Right atrium auricular region (tissue), 2 donors: ENCODE data around the gene PRSS50. TPM values are rescaled to one million over a fixed set of nuclear protein-coding genes. Genes with fewer than 3 reads are reported as not detected.

Source experiments
- DNase-seq: peaks from one replicate; pipeline ENCODE4 v3.0.0-alpha.2; 2019; ENCODE audit warnings: low spot score
- H3K27ac ChIP-seq, 2 donors: fragments of 200-600 bp; sonication (generic); 1 replicate in 1 of 2; 2 replicates in 1 of 2; pipeline ENCODE4 v1.5.1; 2016 to 2019
- H3K27me3 ChIP-seq, 2 donors: fragments of 200-600 bp; sonication (generic); one replicate each; pipeline versions ENCODE4 v1.5.1 to v1.6.0; 2017 to 2019
- H3K36me3 ChIP-seq: fragments of 200-600 bp; sonication (generic); one replicate; pipeline ENCODE4 v1.5.1; 2016
- H3K4me1 ChIP-seq, 2 donors: fragments of 200-600 bp; sonication (generic); one replicate each; pipeline versions ENCODE4 v1.5.1 to v1.6.0; 2017 to 2019
- H3K4me3 ChIP-seq, 2 donors: fragments of 200-600 bp; sonication (generic); 1 replicate in 1 of 2; 2 replicates in 1 of 2; pipeline ENCODE4 v1.5.1; 2017 to 2019; ENCODE audit warnings: mild to moderate bottlenecking in 1 of 2, moderate library complexity in 1 of 2
- H3K9me3 ChIP-seq, 2 donors: fragments of 200-600 bp; sonication (generic); one replicate each; pipeline ENCODE4 v1.5.1; 2019
- total RNA-seq, 2 donors: library from RNA; depleted of rRNA; stranded (reverse); fragments of >200 nt; gene quantifications; one replicate each; pipeline ENCODE4 v1.1.0, GENCODE V29; 2016
- TF ChIP-seq, protein P1 (sequence below), 2 donors: fragments of 200-600 bp; sonication (generic); IDR thresholded peaks; one replicate each; pipeline ENCODE4 v1.5.1; 2019; ENCODE audit warnings: antibody characterized with exemption in 2 of 2

Gene PRSS50
- total RNA-seq, 2 donors from 2014 or later: 0.12 TPM; not detected in 1

DNA sequence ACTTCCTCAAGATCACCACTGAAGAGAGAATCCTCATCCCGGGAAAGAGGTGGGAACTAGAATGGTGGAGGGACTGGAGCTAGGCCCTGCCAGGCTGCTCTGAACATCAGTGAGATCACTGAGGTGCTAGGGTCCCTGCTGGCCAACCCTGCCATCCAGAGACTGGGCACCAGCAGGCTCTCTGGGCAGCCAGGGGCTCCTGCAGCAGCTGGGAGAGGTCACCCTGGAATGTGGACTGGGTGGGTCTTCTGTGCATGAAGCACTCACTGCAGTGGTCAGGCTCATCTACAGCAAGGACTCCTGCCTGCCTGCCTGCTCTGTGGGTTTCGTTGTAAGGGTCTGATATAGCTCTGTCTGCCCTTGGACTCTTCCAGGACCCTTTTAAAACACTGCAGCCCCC is 49.1 kb downstream of the PRSS50 start:
- no peaks in the 10 kb centered on the region for H3K27me3 ChIP-seq
- DNase-seq: no peak
- no peak overlapping the region for H3K4me3 ChIP-seq
- no peaks in the 10 kb centered on the region for H3K9me3 ChIP-seq
- H3K27ac ChIP-seq: peak overlapping the region in 1 of 2 donors; percentile 21
- peaks cover 2% of the 10 kb centered on the region for H3K36me3 ChIP-seq
- TF ChIP-seq, protein P1, sequence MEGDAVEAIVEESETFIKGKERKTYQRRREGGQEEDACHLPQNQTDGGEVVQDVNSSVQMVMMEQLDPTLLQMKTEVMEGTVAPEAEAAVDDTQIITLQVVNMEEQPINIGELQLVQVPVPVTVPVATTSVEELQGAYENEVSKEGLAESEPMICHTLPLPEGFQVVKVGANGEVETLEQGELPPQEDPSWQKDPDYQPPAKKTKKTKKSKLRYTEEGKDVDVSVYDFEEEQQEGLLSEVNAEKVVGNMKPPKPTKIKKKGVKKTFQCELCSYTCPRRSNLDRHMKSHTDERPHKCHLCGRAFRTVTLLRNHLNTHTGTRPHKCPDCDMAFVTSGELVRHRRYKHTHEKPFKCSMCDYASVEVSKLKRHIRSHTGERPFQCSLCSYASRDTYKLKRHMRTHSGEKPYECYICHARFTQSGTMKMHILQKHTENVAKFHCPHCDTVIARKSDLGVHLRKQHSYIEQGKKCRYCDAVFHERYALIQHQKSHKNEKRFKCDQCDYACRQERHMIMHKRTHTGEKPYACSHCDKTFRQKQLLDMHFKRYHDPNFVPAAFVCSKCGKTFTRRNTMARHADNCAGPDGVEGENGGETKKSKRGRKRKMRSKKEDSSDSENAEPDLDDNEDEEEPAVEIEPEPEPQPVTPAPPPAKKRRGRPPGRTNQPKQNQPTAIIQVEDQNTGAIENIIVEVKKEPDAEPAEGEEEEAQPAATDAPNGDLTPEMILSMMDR (IDR thresholded peaks at IDR 0.05): no peak
- H3K4me1 ChIP-seq: peaks cover 0 to 31% of the 10 kb centered on the region in 2 donors

DNA sequence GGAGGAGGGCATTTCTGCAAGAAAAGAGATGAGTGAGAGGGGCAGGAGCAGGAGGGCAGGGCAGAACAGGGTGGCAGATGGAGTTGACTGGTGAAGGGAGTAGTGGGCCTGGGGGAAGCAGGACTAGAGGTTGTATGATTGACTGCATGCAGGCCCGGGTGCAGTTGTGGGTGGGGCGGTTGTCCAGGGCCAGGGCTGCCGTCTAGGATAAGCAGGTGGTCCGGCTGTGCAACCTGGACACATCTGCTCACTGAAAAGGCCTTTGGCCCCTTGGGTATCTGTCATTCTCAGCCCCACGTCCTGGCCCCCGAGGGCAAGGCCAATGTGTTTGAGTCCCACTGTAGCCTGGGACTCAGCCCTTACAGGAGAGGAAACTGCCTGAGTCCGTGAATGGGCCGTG is 49.6 kb downstream of the PRSS50 start:
- Histone ChIP-seq H3K4me1 (peaks cover 0 to 36% of the 10 kb centered on the region in 2 donors), H3K27me3 (no peaks in the 10 kb centered on the region), H3K27ac (peak overlapping the region in 1 of 2 donors; percentile 82), H3K4me3 (no peak overlapping the region), H3K9me3 (no peaks in the 10 kb centered on the region), H3K36me3 (no peaks in the 10 kb centered on the region)
- no peak for DNase-seq
- TF ChIP-seq, protein P1 (IDR thresholded peaks at IDR 0.05): no peak

DNA sequence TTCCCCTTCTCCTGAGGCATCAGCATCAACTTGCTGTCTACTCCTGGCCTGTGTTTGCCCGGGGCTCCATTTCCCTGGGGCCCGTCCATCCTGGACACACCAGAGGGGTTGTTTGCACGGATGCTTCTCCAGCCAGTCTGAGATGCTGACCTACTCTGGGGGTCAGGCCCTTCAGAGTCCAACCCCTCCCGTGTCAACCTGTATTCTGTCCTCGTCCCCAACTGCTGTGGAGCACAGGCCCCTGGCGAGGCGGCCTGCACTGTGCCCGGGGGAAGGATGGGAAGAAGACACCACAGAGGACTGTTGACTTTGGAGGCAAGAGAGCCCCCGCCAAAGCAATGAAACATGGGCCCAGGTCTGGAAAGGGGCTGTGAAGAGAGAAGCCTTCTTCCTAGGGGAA is 50.0 kb downstream of the PRSS50 start:
- no peak for DNase-seq
- Histone ChIP-seq H3K36me3 (no peaks in the 10 kb centered on the region), H3K4me3 (no peak overlapping the region), H3K27ac (peak overlapping the region in 1 of 2 donors; percentile 82), H3K9me3 (no peaks in the 10 kb centered on the region), H3K27me3 (no peaks in the 10 kb centered on the region), H3K4me1 (peaks cover 0 to 41% of the 10 kb centered on the region in 2 donors)
- TF ChIP-seq, protein P1 (IDR thresholded peaks at IDR 0.05): no peak

DNA sequence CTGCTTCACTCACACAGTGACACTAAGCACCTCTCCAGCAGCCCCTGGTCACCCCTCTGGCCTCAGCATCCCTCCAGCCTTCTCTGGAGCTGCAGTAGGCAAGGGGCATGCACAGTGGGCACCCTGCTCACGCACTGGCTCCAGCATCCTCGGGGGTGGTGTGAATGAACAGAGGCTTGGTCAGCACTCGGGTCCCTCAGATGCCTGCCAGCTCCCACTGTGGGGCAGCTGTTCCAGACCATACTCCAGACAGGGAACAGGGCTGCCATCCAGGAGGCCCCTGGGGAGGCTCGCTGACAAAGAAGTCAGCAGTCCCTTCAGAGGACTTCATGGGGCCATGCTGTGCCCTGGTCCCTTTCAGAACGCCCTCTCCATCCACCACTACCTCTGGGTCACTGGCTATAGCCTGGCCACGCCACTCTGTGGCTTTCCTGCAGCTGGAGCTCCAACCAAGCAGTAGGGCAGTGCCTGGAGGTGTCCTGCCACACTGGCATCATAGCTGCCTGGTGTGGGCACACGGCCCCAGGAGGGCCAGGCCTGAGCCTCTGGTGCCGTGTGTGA is 50.5 kb downstream of the PRSS50 start:
- Histone ChIP-seq H3K36me3 (no peaks in the 10 kb centered on the region), H3K27ac (peak overlapping the region; percentile 82 to 83), H3K9me3 (no peaks in the 10 kb centered on the region), H3K4me1 (peaks cover 0 to 44% of the 10 kb centered on the region in 2 donors), H3K27me3 (no peaks in the 10 kb centered on the region), H3K4me3 (no peak overlapping the region)
- no peak for DNase-seq
- TF ChIP-seq, protein P1 (IDR thresholded peaks at IDR 0.05): no peak

DNA sequence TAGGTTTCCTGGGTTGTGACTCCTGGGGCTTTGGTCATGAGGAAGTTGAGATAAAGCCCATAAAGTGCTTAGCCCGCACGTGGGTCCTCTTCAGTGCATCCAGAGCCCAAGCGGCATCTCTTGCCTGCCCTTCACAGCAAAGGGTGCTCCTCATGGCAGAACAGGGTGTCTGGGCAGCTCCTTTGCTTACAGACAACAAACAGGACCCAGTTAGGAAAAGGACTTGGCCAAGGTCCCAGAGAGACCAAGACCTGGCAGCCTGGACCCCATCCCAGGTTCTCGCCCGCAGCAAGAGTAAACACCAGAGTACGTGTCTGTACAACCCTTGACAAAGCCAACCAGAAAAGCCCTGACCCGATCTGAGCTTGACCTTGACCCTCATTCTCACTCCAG is 51.2 kb downstream of the PRSS50 start:
- Histone ChIP-seq H3K9me3 (no peaks in the 10 kb centered on the region), H3K36me3 (no peaks in the 10 kb centered on the region), H3K27me3 (no peaks in the 10 kb centered on the region), H3K27ac (peak overlapping the region; percentile 82 to 83), H3K4me1 (peaks cover 0 to 44% of the 10 kb centered on the region in 2 donors), H3K4me3 (no peak overlapping the region)
- DNase-seq: no peak
- TF ChIP-seq, protein P1 (IDR thresholded peaks at IDR 0.05): no peak
